NCI-H2029 (cell line): ENCODE results near the gene DDX23.
A peak's percentile ranks its signal among the peaks of the same experiment; 100 is the strongest.
"Not testable (repeated sequence)": the region's sequence is repeated elsewhere in the genome, so short reads cannot be mapped to it uniquely, and the experiment has no call there.

ENCODE experiments used
- DNase-seq: peaks from one replicate; lab custom pipeline; 2025; lab: John Stamatoyannopoulos, UW

DDX23 gene

DNA sequence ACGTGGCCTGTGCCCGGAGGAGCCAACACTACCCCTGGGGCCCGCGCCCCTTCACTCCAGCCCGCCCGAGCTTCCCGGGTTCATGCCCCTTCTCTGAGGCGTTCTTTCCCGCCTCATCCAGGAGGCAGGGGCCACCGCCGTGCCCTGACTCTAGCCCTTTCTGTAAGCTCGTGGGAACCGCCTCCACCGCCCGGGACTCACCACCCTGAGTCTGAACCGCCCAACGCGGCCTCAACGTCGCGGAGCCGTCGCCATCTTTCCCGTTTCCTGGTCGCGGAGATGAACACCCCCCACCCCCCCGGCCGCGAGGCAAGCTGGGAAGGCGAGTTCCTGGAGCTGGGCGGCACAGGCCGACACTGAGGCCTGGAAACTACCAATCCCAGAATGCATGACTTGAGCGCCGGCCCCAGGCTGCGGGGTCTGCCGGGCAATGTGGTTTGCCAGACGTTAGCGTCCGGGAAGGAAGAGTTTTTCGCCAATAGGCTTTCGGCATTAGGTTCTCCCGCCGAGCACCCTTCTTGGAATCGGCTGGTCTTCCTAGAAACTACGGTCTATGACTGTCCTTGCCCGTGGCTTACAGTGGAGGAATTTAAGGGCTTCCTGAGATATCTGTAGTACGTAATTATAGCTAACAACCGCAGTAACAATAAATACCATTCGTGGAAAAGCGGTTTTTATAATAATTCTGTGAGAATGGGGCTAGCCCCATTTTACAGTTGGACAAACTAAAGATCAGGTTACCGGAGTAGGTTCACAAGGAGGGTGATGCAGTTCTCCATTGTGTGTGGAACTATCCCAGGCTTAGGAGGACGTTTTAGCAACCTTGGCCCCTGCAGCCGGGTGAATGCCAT, at the start of gene DDX23:
Gene DDX23, minus strand, starts transcription at position 281 of the 851 bp plus-strand sequence. CDS start 6,381 bp downstream, outside the sequence.
- peak; percentile 98 for DNase-seq

DNA sequence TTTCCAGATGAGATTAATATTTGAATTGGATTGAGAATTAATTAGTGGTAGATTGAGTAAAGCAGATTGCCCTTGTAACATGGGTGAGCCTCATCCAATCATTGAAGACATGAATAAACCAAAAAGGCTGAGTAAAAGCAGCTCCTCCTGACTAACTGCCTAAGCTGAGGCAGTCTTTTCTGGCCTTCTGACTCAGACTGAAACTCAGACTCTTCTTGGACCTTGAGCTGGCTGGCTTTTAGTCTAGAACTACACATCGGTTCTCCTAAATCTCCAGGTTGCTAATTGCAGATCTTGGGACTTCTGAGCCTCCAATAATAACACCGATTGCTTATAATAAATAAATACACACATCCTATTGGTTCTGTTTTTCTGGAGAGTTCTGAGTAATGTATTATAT, 49.3 kb upstream of the DDX23 start:
- no peak for DNase-seq

DNA sequence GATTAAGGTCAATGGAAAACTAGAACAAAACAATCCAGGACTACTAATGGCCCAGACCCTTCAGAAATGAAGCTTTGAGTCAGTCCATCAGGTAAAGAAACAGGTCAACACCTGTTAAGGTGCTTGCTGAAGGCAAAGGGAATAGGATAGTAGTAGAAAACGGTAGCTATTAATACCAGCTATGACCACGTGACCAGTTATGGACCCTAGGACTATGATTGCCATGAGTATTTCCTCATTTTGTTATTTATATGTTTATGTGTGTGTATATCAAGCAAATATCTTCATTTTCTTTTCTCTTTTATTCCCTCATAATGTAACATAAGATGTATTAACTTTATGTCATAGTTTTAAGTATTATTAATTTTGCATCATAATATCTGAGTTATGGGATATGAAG, 47.7 kb upstream of the DDX23 start:
- DNase-seq, result no peak

DNA sequence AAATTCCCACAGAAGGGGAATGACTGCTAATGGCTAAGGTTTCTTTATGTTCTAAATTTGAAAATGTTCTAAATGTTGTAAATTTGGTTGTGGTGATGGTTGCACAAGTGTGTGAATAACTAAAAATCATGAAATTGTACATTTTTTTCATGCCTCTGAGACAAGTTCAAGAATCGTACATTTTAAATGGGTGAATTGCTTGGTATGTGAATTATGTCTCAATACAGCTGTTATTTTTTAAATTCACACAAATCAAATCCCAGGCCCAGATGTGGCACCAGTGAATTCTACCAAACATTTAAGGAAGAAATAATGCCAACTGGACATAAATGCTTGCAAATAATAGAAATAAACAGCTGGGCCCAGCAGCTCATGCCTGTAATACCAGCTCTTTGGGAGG, 42.3 kb upstream of the DDX23 start:
- DNase-seq, result no peak

DNA sequence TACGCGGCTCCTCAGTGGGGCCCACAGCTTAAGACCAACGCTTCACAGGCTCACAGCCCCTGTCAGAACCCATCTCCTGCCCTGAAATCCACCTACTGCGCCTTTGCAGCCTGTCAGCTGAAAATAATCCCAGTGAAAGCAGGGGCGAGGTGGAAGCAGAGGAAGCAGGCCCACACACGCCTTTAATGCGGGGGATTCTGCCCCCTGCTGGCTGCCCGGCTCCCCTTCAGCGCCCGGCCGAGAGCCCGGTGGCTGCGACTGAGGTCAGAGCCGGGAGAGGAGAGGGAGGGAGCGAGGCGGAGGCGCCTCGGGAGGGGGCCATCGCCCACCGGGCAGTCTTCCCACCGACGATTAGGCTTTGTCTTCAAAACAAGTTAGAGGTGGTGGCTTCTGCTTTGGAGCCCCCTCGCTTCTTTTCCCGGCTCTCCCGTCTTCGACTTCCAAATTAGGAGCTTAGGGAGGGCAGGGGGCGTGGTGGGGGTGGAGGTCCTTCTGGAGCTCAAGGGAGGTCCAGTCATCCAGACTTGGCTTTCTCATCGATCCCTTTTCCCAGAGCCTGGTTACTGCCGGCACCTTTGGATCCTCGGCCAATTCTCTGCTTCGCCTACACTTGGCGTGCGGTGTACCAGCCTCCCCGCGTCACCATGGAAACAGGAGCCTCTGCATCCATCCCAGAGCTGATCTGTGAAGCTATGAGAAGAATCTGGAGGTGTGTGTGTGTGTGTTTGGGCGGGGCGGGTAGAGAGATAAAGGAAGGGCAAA, 38.9 kb upstream of the DDX23 start:
- DNase-seq, result peak; percentile 53

DNA sequence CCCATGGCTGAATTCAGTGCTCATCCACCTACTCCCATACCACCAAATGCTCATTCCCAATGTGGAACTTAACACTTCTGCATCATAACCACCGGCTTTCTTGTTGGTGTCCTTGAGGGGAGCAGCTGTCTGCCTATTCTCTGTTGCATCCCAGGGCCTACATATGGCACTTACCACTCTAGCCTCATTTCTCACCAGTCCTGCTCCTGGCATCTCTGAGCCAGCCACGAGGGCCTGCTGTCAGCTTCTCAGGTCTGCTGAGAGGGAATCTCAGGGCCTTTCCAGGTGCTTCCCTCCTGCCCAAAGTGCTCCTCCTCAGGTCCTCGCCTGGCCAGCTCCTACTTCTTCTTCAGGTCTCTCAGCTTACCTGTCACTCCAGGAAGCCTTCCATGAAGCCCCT, 37.7 kb upstream of the DDX23 start:
- no peak for DNase-seq

DNA sequence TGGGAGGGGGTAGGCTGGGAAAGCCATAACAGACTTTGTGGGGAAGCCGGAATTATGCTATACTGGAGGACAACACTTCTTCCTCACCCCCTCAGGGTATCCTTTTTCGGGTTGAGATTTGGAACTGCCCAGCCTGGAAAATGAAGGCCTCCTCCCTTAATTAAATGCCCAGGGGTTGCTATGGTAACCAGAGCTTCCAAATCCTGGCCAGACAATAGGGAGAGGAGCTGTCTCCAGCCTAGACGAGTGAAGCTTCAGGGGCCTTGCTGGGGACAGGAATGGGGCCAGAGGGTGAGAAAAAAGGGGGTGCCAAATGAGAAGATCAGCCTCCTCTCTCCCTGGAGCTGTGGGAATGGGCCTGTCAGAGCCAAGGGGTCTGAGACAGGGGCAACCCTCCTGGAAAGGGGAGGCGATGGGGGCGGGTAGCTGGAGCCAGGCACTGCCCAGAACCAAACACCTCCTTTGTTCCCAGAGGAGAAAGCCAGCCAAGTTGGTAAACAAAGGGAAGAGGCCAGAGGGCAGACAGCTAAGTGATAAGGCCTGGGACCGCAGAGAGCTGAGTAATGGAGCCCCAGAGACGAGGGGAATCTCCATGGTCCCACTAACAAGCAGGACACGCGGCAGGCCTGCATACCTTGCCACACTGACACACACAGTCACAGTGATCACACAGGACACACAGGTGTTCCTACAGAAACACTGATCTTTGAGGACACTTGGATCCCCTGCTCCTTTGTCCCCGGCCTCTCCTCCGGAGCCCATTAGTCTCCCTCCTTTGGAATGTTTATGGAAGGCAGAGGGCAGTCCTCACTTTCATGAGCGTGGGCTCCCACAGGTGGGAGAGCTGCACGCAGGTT, 31.6 kb upstream of the DDX23 start:
- peak; percentile 24 for DNase-seq

DNA sequence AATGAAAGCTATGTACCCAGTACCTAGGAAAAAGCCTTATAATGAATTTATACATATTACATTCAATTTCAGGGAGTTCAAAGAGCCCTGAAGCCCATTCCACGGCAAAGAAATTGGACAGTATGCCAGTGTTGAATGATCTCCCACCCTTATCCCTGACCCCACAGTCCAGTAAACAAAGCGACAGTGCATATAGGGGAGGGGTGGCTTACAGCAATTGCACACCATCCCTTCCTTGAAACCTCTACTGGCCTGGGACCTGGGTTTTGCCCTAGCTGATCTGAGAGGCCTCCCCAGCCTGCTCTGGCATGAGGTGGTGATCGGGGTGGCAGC, 31.0 kb upstream of the DDX23 start:
- DNase-seq, result no peak

DNA sequence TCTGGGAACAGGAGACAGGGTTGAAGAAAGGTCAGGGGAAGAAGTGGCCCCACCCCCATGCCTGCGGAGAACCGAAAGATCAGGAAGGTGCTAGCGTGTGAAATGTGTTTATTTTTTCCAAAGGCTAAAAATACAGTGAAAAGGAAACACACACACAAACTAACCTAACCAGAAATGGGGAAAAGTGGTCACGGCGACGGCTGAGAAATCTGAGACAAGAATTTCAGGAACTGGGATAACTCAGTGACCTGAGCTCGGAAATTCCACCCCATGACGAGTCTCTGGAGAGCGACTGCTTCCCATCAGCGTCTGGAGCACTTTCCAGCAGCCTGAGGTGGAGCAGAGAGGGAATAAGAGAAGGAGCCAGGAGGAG, 30.3 kb upstream of the DDX23 start:
- DNase-seq, result no peak

DNA sequence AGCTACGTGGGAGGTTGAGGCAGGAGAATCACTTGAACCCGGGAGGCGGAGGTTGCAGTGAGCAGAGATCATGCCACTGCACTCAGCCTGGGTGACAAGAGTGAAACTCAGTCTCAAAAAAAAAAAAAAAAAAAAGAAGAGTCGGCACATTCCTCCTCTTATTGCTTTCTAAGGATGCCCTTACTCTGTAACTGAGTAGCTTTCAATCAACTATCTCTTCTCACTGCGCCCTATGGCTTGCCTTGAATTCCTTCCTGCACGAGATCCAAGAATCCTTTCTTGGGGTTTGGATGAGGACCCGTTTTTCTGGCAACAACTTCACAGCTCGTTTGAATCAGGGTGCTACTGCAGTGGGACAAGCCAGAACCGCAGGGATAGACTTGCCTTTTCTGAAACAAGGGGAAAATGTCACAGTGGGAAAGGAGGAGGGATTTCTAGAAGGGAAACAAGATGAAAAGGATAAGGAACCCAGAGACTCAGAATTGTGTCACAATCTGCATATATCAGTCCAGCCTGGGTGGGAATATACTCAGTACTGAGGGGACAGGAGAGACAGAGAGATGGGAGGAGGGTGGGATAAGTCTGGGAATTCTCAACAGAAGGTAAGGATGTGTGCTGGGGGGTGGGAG, 29.8 kb upstream of the DDX23 start:
- DNase-seq, result no peak

DNA sequence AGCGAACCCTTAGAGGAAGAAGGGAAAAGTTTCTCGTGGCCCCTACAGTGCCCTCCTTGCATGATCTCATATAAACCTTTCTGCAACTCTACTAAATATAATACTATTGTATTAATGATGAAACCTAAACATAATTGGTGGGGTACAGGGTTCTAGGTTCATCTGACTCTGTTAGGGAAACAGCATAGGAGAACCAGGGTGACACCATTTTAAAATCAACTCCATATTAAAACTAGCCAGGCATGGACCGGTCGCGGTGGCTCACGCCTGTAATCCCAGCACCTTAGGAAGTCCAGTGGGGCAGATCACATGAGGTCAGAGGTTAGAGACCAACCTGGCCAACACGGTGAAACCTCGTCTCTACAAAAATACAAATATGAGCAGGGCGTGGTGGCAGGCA, 28.7 kb upstream of the DDX23 start:
- DNase-seq, result no peak

DNA sequence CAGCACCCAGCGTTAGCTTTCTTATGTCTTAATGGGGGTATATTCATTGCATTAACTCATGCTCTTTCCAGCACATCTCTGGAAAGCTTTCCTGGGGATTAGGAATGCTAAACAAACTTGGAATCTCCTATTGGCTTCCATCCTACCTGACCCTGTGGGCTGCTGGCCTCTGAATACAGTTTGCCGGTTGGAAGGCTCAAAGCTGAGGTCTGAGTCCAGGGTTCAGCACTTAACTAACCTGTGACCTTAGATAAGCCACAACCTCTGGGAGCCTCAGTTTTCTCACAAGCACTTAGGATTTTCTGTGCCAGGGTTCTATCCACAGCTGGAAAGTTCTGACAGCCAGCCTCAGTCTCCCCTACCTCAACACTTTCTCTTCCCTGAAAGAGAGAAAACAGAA, 26.6 kb upstream of the DDX23 start:
- no peak for DNase-seq

DNA sequence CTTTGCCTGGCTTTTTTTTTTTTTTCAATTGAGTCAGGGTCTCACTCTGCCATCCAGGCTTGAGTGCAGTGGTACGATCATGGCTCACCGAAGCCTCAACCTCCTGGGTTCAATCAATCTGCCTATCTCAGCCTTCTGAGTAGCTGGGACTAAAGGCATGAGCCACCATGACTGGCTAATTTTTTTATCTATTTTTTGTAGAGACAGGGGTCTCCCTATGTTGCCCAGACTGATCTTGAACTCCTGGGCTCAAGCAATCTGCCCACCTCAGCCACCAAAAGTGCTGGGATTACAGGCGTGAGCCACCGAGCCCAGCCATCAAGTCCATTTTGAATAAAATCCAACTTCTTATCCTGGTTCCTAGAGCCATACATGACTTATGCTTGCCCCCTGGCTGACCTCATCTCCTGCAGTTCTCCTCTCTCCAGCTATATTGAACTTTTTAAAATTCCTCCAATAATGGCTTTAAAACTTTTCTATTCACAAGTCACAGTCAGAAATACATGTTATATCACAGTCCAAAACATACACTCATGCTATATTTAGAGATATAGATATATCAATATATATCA, 24.1 kb upstream of the DDX23 start:
- no peak for DNase-seq

DNA sequence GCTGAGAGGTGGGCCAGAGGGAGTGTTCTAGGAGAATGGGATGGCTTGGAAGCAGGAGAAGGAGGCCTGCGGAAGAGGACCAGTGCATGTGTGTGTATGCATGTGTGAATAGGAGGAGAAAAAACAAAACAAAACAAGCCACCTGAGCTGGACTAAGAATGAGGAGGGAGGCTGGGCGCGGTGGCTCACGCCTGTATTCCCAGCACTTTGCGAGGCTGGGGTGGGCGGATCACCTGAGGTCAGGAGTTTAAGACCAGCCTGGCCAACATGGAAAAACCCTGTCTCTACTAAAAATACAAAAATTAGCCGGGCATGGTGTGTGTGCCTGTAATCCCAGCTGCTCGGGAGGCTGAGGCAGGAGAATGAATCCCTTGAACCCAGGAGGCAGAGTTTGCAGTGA, 21.6 kb upstream of the DDX23 start:
- not testable (repeated sequence) for DNase-seq

DNA sequence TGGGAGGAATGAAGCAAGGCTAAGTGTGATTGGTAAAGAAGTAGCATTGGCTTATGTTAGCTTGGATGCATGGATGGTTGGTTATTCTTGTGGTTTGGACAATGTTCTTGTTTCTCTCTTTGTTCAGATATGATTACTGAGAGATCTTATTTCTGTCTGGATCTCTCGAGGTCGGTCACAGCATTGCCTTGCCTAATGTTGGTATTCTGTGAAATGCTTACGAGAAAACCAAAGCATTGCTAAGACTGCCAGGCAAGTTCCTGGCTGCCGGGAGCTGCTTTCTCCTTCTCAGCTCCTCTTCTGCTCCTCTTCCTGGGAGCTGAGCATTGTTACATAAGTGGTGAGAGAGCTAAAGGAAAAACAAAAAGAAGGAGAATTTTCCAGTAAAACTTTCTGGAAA, 21.1 kb upstream of the DDX23 start:
- no peak for DNase-seq

DNA sequence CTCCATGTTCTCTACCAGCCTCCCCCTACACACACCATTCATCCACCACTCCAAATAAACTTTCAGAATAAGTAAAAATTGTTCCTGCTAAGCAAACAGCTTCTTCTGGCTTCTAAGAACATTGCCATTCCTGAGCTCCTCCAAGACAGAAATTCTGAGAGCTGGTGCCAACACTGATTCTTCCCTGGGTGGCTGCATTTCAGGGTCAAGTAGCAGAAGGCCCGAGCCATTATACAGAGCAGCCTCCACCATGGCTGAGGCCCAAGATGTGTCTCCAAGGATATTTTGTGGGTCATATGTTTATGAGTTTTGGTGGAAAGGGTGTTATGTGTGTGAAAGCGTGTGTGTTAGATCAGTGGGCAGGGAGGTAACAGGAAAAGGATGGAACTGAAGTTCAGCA, 17.2 kb upstream of the DDX23 start:
- DNase-seq, result no peak

DNA sequence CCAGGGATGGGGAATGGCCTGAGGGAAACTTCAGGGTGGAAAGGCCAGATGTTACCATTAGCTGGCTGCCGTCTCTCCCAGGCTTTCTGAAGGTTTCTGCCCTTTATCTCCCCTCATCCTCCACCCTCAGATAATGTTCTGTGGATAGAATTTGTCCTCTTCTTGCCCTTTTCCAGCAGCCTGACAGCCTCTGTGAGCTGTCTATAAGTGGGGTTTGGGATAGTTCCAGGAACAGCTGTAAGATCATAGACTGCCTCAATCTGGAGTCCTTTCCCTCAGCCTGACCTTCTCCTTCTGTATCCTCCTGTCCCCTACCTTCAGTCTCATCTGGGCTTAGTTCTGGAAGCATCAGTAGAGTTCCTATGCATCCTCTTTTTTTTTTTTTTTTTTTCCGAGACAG, 16.5 kb upstream of the DDX23 start:
- DNase-seq, result no peak

DNA sequence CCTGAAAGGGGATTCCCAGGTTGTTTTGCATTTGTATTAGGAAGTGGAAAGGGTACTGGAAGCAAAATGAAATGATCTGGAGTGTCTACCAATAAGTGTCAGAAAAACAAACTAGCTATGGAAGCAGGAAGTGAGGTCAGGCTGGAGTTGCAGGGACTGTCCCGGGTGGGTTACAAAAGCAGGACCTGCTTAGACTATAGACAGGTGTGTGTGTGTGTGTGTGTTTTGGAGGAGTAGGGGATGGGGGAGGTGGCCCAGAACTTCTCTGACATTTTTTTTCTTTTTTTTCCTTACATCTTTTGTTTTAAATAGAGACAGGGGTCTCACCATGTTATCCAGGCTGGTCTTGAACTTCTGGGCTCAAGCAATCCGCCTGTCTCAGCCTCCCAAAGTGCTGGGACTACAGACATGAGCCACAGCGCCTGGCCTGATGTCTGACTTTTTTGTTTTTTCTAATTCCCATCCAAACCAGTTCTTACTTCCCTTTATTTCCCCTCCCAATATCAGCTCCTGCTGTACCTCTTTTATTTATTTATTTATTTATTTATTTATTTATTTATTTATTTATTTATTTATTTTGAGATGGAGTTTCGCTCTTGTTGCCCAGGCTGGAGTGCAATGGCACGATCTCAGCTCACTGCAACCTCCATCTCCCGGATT, 14.2 kb upstream of the DDX23 start:
- DNase-seq, result no peak

DNA sequence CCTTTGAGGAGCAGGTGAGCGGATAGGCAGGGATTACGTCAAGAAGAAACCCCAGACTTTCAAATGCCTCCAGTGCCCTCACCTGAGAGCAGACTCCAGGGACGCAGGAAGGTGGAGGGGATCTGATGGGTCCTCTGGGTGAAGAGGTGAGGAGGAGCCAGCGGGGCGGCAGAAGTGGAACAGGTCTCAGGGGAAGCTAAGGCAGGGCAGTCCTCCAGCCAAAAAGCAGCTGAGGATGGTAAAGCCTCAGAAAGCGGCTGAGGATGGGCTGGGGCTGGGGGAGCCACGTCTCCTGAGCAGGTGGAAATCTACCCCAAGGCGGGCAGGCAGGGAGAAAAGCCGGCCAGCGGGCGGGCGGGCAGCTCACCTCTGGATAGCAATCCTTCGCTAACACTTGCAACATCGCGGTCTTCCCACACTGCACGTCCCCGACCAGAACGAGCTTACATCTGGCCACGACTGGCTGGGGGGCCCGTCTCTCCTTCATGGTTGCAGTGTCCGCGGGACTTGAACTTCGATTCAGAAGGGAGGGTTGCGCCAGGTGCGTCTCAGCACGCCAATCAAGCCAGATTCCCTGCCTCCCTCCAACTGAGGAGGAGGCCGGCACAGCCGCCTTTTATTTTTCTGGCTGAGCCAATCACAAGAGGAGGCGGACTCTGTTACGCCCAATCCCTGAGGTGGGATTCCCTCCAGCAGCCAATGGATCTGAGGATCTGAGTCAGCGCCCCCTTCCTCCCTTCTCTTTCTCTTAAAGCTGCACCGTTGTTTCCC, 13.5 kb upstream of the DDX23 start, which contains the start of gene RND1:
Gene RND1, minus strand, starts transcription at position 590 of the 771 bp plus-strand sequence. Its CDS starts 103 bp downstream, at position 487.
- DNase-seq, result peak; percentile 96

DNA sequence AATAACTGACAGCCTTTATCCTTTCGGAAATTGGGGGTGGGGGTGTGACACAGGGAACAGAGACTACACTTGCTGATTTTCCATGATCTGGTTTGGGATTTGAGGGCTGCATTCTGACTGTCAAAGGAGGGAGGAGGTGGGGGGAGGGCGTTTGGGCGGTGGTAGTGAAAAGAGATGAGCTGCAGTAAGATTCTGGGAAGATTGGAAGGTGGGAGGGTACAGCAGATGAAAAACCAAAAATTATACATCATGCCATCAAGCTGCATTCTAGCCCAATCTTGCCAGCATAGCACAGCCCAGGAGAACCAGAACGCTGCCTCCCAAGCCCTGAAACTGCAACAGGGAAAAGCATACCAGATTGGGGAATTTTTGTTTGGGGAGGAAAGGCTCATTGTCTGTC, 11.3 kb upstream of the DDX23 start:
- DNase-seq, result no peak
